ENCODE data around the gene CARS2.

DNA sequence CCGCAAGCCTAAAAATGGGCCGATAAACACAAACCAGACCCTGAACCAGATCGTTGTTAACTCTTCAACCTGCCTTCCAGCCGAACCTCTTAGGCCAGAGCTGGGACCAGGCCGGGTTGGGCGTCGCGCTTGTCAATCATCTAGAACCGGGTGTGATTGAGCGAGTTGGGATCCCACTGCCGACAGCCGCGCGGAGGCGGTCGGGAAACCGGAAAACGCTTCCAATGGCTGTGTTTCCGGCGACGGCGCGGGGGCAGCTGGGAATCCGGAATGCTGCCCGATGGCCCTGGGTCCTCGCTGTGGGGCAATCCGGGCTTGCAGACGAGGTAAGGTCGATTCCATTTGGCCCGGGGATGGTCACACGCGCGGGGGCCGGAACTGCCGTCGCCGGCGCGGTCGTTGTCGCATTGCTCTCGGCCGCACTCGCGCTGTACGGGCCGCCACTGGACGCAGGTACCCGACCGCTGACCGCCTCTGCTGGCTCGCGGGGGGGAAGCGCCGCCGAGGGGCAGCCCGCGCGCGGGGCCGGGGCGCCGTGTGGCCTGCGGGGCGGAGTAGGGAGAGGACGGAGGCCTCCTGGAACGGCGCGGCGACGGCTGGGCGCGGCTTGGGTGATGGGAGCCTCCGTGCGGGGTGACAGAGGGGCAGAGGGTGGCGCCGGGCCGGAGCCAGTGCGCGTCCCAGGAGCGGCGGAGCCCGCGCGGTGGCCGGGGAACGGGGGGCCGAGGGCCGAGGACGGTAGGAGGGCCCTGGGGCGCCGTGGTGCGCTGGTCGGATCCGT, 90.4 kb downstream of the CARS2 start, which contains the start of gene NAXD:
- TF ChIP-seq, protein P1, sequence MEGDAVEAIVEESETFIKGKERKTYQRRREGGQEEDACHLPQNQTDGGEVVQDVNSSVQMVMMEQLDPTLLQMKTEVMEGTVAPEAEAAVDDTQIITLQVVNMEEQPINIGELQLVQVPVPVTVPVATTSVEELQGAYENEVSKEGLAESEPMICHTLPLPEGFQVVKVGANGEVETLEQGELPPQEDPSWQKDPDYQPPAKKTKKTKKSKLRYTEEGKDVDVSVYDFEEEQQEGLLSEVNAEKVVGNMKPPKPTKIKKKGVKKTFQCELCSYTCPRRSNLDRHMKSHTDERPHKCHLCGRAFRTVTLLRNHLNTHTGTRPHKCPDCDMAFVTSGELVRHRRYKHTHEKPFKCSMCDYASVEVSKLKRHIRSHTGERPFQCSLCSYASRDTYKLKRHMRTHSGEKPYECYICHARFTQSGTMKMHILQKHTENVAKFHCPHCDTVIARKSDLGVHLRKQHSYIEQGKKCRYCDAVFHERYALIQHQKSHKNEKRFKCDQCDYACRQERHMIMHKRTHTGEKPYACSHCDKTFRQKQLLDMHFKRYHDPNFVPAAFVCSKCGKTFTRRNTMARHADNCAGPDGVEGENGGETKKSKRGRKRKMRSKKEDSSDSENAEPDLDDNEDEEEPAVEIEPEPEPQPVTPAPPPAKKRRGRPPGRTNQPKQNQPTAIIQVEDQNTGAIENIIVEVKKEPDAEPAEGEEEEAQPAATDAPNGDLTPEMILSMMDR (optimal IDR thresholded peaks at IDR 0.05 in 1 of 3, IDR thresholded peaks at IDR 0.05 in 1 of 3, conservative IDR thresholded peaks at IDR 0.05 in 1 of 3; ENCODE audit: extremely low read depth in 1 of 3, insufficient read depth in 2 of 3, low read length in 3 of 3): no peak
- no peak for TF ChIP-seq EZH2 (IDR thresholded peaks at IDR 0.05; ENCODE audit: low read length)
